GOT3 (cell line): ENCODE data around the gene SHFL.

ENCODE experiments used
- DNase-seq: peaks from one replicate; lab custom pipeline; 2025; ENCODE audit warnings: mixed read lengths; lab: John Stamatoyannopoulos, UW

The SHFL gene

DNA sequence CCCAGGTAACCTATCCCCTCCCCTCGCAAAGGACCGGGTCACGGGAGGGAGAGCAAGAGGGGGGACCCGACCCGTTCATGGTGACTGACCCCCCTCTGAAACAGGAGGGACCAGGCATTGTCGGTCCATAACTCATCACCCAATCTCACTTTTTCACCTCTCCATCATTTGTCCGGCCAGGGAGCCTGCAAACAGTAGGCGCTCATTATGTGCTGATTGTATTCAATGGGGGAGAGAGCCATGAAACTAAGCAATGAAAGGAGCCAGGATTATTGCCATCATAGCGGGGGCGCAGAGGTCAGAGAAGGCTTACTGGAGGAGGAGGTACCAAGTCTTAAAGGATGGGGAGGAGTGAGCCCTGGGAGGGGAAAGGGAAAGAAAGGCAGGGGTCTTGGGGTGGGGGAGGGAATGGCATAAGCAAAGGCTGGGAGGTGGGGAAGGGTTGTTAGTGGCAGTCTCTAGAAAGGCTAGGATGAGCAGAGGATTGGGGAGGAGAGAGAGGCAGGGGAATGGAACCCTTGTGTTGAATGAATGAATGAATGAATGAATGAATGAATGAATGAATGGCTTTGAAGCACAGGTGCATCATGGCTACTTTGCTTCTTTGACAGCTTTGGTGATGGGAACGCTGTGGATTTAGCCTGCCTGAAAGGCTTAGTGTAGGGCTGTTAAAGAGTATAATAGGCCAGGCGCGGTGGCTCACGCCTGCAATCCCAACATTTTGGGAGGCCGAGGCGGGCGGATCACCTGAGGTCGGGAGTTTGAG lies 1.4 kb downstream of the SHFL start:
- no peak for DNase-seq

- no peak for DNase-seq
Measured at GRCh38 chr19:10088949-10089554, 2.9 kb downstream of the SHFL start.

- no peak for DNase-seq
Measured at GRCh38 chr19:10089801-10090375, 3.8 kb downstream of the SHFL start.

GRCh38 chr19:10091370-10091687 lies 5.2 kb downstream of the SHFL start:
- no peak for DNase-seq

- DNase-seq = no peak
Measured at GRCh38 chr19:10091895-10092641, 6.0 kb downstream of the SHFL start.

GRCh38 chr19:10092648-10093294 lies 6.7 kb downstream of the SHFL start:
- no peak for DNase-seq

GRCh38 chr19:10093295-10094186 lies 7.4 kb downstream of the SHFL start:
- no peak for DNase-seq

- DNase-seq = no peak
Measured at GRCh38 chr19:10095622-10095947, 9.5 kb downstream of the SHFL start.

DNA sequence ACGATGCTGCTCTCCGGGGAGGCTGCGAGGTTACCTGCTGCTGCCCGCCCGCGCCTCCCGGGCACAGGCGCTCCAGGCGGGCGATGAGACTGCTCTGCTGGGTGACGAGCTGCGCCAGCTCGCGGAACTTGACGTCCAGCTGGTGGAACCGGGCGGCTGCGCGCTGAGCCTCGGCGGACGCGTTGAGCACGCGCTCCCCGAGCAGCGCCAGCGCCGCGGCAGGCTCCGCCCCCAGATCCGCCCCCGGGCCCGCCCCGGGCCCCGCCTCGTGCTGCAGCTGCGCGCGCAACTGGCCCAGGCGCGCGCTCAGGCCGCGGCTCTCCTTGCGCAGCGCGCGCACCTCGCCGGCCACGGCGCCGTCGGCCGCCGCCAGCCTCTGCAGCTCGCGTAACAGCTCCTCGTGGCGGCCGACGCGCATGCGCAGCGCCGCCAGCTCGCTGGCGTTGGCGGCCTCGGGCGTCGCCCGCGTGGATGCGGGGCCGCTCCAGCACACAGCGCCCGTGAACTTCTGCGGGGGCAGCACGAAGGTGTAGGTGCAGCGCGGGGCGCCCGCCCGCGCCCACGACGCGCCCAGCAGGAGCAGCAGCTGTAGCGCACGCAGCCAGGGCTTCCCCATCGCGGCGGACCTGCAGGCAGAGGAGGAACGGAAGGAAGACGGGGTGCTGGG lies 10.0 kb downstream of the SHFL start:
- peak; percentile 70 for DNase-seq

GRCh38 chr19:10096615-10096963 lies 10.5 kb downstream of the SHFL start:
- DNase-seq = no peak

GRCh38 chr19:10100163-10100785 lies 14.2 kb downstream of the SHFL start:
- no peak for DNase-seq

DNA sequence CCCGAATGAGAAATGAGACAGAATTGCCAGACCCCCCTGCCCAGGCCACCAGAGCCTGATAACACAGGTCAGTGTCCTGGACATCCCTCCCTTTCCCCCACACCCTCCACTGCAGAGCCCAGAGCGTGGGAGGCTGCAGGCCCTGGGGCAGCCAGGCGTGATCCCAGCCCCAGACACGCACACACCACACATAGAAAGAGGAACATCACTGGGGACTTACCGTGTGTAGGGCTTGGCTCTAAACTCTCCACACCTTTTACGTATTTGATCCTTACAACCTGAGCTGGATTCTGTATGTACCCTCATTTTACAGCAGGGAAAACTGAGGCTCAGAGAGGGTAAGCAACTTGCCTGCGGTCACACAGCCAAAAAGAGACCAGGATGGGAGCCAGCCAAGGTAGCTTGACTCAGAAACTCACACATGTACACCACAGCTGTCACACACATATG lies 16.7 kb downstream of the SHFL start:
- no peak for DNase-seq

DNA sequence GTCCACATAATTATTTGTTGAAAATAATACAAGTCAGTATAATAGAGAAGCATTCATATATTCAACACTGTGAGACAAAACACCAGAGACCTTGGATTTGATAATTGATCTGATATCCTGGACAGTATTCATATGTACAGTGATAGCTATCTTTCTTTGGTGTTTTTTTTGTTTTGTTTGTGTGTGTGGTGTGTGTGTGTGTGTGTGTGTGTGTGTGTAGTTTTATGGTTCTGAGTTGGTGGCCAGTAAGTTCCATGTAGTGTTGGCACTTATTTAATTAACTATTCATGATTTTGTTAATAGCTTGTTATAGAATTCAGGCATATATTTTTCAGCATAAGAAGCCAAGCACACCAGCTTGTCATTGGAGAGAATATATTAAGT lies 18.0 kb downstream of the SHFL start:
- no peak for DNase-seq

GRCh38 chr19:10104665-10105508 lies 18.8 kb downstream of the SHFL start:
- DNase-seq = no peak

GRCh38 chr19:10105509-10106099 lies 19.5 kb downstream of the SHFL start:
- DNase-seq = no peak

GRCh38 chr19:10106100-10106936 lies 20.2 kb downstream of the SHFL start, which contains the start of gene PPAN:
Gene PPAN (plus strand): TSS chr19:10106362. CDS start chr19:10106395, 33 bp downstream.
- DNase-seq = peak; percentile 93

- DNase-seq = no peak
Measured at GRCh38 chr19:10107254-10107653, 21.1 kb downstream of the SHFL start.

DNA sequence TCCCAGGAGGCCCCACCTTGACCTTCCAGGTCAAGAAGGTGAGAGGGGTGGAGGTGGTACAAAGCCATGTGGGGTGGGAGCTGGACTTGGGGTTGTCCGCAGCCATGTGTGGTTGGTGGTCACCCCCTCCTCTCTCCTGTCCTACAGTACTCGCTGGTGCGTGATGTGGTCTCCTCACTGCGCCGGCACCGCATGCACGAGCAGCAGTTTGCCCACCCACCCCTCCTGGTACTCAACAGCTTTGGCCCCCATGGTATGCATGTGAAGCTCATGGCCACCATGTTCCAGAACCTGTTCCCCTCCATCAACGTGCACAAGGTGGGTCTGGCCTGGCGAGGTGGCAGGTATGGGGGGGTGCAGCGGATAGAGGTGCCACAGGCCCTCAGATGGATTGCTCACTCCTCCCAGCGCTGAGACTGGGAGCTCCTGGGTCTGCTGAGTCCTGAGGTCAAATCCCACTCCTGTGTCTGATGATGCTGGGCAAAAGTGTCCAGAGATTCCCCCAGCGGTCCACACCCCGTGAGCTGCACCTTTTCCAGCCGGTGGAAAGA lies 21.8 kb downstream of the SHFL start:
- DNase-seq = no peak
